Right forelimb (tissue), 1 donor: ENCODE measurements around the gene DUOXA1.
"Not testable (repeated sequence)": the region's sequence is repeated elsewhere in the genome, so short reads cannot be mapped to it uniquely, and the experiment has no call there.

Experiments
- DNase-seq: peaks from one replicate; pipeline ENCODE4 v3.0.0-alpha.2; 2018

Gene DUOXA1

DNA sequence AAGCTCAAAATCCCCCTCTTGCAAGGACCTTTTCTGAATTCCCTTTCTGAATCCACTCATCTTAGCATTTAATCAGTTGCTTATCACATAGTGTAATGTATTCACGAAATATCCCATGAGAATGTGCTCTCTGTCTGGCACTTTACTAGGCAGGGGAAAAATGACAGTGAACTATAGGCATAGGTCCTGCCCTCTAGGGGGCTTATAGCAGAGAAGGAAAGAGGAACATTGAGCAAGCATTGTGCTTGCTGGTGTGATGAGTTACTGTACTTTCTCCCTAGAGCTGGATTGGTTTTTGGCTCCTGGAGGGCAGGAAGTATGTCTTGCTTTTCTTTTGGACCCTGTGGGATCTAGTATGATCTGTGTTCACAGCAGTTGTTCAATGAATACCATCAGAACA is 42.2 kb downstream of the DUOXA1 start:
- no peak for DNase-seq

DNA sequence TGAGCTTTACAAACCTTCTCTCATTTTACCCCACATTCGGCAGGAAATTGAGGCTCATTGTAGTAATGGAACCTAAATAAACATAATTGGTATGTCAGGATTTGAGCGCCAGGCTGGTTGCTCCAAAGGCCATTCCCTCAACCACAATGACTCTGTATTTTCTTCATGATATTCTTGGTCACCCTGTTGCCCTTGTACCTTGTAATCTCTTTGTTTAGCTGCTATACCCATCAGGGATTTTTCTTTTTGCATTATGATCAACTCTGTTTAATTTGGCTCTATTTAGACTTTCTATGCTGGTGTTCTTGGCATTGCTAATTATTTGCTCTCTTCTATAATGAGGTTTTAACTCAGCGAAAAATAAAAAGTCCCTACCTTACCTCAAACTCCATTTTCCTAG is 45.5 kb downstream of the DUOXA1 start:
- DNase-seq = no peak

DNA sequence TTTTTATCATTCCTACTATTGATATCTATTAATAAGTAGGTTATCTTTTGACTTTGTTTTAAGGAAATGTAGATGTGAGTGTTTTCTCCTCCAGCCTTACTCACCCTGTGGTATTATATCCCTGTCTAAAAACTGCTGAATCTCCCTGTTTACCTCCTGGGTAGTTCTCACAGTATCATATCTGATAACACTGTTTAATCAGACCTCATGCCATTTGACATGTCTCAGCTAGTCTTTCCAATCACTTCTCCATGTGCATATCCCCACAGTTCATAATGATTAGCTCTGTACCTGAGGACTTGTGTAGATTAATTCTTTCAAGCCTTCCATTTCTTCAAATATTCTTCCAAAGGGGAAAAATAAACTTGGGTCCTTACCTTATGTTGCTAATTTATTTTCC is 46.5 kb downstream of the DUOXA1 start:
- no peak for DNase-seq

DNA sequence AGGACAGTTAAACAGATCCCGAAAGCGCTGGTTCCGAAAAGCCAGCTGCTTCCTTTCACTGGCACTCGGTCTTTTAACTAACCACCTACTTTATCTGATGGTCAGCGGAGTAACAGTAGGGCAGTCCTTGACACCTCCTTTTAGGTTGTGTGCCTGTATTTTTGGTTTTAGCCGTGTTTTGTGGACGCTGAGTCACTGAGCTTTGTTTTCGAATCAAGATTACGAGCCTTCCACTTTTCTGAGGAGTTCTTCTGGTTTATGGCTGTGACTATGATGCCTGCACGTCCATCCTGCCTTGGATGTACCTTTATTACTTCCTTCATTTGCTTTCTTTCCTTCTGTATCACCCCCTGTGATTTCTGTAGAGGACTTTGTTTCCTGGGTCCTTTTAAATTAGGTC is 47.3 kb downstream of the DUOXA1 start:
- not testable (repeated sequence) for DNase-seq

DNA sequence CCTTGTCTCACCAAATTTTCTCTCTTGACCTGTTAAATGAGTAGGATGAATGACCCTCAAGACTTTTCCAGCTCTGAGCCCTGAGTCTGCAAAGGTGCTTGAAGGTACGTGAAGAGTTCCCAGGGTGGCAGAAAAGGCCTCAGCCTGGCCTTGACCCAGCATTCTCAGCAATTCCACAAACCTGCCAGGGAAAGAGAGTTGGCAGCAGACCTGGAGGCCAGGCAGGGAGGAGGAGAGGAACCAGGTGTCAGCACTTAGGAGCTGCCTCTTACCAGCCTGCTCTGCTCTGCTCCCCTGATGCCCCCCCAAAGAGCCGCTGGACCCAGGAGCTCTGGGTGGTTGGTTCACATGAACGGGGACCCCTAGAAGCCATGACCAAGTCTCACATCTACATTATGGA is 49.1 kb downstream of the DUOXA1 start:
- DNase-seq = not testable (repeated sequence)

DNA sequence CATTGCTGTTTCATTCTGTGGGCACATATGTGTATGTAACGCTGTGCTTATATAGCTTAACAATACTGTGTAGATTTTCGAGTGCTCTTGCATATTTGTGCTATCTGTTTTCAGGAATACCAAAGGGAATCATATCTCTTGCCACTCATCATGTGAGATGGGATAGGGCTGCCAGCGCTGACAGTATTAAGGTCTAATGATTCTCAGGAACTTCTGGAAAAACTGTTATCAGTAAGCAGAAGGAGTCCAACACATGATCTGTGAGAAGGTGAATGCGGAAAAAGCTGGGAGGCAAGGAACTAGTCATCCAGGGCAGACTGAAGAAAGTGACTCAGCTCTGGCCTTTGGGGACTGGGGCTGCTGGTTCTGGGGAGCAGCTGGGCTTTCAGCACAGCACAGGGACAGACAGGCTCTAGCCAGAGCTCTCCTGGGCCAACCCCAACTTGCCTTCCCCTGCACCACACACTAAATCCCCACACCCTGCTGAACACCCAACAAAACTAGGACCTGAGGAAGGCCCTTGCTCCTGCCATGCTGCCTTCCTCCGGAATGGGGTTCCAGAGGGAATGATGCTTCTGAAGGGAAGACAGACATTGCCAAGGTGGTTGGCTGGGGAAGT is 49.9 kb downstream of the DUOXA1 start:
- not testable (repeated sequence) for DNase-seq

DNA sequence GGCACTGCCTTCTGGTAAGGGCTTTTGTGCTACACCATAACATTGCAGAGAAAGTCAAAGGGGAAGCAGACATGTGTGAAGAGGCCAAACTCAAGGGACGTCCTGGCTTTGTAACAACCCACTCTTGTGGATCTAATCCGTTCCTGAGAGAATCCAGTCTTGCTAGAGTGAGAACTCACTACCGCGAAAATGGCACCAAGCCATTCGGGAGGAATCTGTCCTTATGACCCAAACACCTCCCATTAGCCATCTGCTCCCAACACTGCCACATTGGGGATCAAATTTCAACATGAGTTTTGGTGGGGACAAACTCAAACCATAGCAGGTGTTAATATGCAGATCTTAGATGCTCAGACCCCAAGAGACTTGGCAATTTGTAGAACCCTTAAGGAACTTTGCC is 50.5 kb downstream of the DUOXA1 start:
- DNase-seq = not testable (repeated sequence)

DNA sequence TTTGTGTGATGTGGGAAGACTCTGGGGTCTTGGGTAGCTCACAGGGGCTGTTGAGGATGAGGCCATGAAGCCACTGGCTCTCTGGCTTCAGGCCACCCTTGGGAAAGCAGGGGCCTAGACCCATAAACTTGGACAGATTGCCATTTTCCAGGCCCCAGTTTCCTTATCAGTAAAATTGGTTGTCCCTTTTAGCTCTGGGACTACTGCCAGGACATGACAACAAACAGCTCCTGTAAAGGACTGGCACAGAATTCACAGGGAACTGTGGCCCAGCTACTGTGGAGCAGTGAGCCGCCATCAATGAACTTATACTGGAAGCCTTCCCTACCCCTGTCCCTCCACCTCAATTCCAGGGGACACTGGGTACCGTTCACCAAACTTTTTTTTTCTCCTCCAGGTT is 52.3 kb downstream of the DUOXA1 start:
- DNase-seq = not testable (repeated sequence)

DNA sequence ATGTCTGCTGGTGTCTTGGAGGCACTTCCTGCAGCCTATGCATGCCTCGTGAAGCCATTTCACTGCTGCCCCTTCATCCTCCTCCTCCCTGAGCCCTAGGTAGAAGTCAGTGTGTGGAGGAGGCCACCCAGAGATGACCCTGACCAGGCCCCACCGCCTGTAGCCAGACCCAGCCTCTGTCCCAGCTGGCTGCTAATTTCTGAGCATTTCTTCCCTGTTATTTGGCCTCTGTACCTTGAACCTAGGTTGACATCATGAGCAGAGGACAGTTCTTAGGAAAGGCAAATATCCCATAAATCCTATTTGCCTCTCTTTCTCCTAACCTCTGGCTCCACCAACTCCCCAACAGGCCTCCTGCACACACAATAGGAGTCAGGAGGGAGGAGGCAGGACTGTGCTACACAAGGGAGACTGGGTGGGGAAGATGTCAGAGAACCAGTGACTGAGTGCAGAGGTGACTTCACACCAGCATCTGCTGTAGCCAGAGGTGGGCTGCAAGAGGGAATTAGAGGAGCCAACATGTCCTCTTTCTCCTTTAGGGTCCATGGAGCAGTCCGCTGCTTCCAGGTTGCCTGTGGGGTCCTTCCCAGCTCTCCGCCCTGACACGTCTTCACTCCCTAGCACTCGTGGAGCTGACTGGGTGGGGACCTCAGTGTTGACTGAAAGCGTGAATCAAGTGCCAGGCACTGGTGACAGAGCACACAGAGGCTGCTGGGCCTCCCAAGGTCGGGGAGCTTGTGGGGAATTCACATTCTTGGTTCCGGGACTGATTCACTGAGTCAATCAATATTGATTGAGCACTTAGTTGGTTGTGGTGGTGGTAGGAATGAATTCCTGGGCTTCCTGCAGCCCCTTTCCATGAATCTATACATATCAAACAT is 54.0 kb downstream of the DUOXA1 start:
- DNase-seq = not testable (repeated sequence)

DNA sequence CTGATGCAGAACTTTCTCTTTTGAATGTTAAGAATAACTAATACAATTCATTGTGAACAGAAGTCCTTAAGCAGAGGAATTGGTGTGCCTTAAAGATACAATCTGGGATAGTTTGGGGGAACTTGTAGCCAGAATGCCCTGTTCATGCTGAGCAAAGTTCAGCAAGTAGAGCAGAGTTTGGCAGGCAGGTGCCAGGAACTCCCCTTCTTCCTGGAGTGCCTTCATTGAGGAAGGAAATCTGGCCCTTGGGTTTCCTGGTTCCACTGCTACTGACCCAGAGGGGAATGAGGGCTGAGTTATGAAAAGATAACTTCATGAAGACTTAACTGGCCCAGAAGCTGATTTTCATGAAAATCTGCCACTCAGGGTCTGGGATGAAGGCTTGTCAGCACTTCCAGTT is 56.1 kb downstream of the DUOXA1 start:
- not testable (repeated sequence) for DNase-seq

DNA sequence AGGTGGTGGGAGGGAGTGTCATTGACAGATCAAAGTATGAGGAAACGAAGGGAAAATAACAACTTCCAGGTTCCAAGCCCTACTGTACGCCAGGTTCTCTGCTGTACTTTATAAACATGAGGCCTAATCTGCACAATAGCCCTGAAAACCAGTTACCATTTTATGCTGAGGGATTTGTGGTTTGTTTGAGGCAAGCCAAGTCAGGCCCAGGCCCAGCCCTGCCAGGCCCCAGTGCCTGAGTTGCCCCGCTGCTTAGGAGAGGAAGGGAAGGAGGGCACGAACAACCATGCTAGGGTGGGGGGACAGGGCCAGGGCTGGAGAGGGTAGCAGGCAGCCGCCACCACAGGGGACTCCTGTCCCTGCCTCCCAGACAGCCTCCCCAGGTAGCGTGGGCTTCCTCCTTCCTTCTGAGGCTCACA is 59.7 kb downstream of the DUOXA1 start:
- DNase-seq = not testable (repeated sequence)
